Measurements from ENCODE around the gene ARID1B.

Gene ARID1B

GRCh38 chr6:157239671-157240058 lies 462.5 kb downstream of the ARID1B start:
- DNase-seq, result no peak

GRCh38 chr6:157240059-157240959 lies 463.1 kb downstream of the ARID1B start:
- no peak for DNase-seq

GRCh38 chr6:157240960-157241311 lies 463.8 kb downstream of the ARID1B start:
- DNase-seq, result no peak

- no peak for DNase-seq
Measured at GRCh38 chr6:157242791-157243190, 465.6 kb downstream of the ARID1B start.

- DNase-seq, result no peak
Measured at GRCh38 chr6:157244175-157244574, 467.0 kb downstream of the ARID1B start.

GRCh38 chr6:157244780-157245179 lies 467.6 kb downstream of the ARID1B start:
- DNase-seq, result no peak

GRCh38 chr6:157245436-157245835 lies 468.3 kb downstream of the ARID1B start:
- DNase-seq, result no peak

GRCh38 chr6:157246048-157246630 lies 469.0 kb downstream of the ARID1B start:
- no peak for DNase-seq

- DNase-seq, result no peak
Measured at GRCh38 chr6:157246771-157247484, 469.8 kb downstream of the ARID1B start.

- DNase-seq, result no peak
Measured at GRCh38 chr6:157248264-157248663, 471.1 kb downstream of the ARID1B start.

GRCh38 chr6:157249826-157250225 lies 472.6 kb downstream of the ARID1B start:
- no peak for DNase-seq

GRCh38 chr6:157251586-157252247 lies 474.5 kb downstream of the ARID1B start:
- no peak for DNase-seq

GRCh38 chr6:157253017-157253416 lies 475.8 kb downstream of the ARID1B start:
- DNase-seq, result no peak

- DNase-seq, result no peak
Measured at GRCh38 chr6:157253699-157254098, 476.5 kb downstream of the ARID1B start.

- no peak for DNase-seq
Measured at GRCh38 chr6:157254538-157254937, 477.4 kb downstream of the ARID1B start.

- no peak for DNase-seq
Measured at GRCh38 chr6:157255079-157255478, 477.9 kb downstream of the ARID1B start.

GRCh38 chr6:157258878-157259277 lies 481.7 kb downstream of the ARID1B start:
- no peak for DNase-seq

GRCh38 chr6:157259443-157259842 lies 482.3 kb downstream of the ARID1B start:
- no peak for DNase-seq

Data from DMS 273 treated with DMSO at 0.1 percent for 48 hours (cell line).